NCI-H748 (cell line): ENCODE results near the gene XYLB.

Experiments used
- DNase-seq: peaks from one replicate; lab custom pipeline; 2025; ENCODE audit not compliant: unreplicated experiment; lab: John Stamatoyannopoulos, UW

Gene XYLB

GRCh38 chr3:38453075-38453912, 106.7 kb downstream of the XYLB start, which contains the start of gene ACVR2B:
Gene ACVR2B (plus strand): TSS chr3:38453890. CDS start chr3:38454323, 433 bp downstream.
- DNase-seq, result peak; percentile 84

- DNase-seq, result no peak
Measured at GRCh38 chr3:38453913-38454177, 107.3 kb downstream of the XYLB start.

- DNase-seq, result peak; percentile 57
Measured at GRCh38 chr3:38454178-38454883, 107.7 kb downstream of the XYLB start.

- DNase-seq, result peak; percentile 90
Measured at GRCh38 chr3:38454884-38455638, 108.5 kb downstream of the XYLB start.

- DNase-seq, result no peak
Measured at GRCh38 chr3:38455639-38456430, 109.2 kb downstream of the XYLB start.

- no peak for DNase-seq
Measured at GRCh38 chr3:38457111-38458003, 110.8 kb downstream of the XYLB start.

- no peak for DNase-seq
Measured at GRCh38 chr3:38458796-38459498, 112.4 kb downstream of the XYLB start.

- DNase-seq, result no peak
Measured at GRCh38 chr3:38459499-38460048, 113.0 kb downstream of the XYLB start.

GRCh38 chr3:38460377-38461270, 114.0 kb downstream of the XYLB start:
- DNase-seq, result no peak
